HUES6 (cell line): ENCODE data around the gene SGCA.

Source experiments
- H3K27ac ChIP-seq: 2 replicates; pipeline ENCODE4 v1.7.0; 2013; ENCODE audit warnings: low read depth, mild to moderate bottlenecking, low read length, inconsistent platforms
- H3K27me3 ChIP-seq: 2 replicates; pipeline ENCODE4 v1.6.1; 2013; ENCODE audit warnings: low read length; ENCODE audit not compliant: control insufficient read depth, insufficient read depth
- H3K36me3 ChIP-seq: 2 replicates; pipeline ENCODE4 v1.6.1; 2013; ENCODE audit warnings: low read length; ENCODE audit not compliant: control insufficient read depth, insufficient read depth
- H3K4me1 ChIP-seq: 2 replicates; pipeline ENCODE4 v1.6.1; 2013; ENCODE audit warnings: low read length; ENCODE audit not compliant: control insufficient read depth, insufficient read depth
- H3K4me3 ChIP-seq: 2 replicates; pipeline ENCODE4 v1.5.1; 2013; ENCODE audit warnings: low read depth, low read length
- H3K9ac ChIP-seq: one replicate; pipeline ENCODE4 v1.6.1; 2013; ENCODE audit warnings: mild to moderate bottlenecking, low read length
- H3K9me3 ChIP-seq: 2 replicates; pipeline ENCODE4 v1.6.1; 2013; ENCODE audit warnings: low read depth, low read length; ENCODE audit not compliant: control insufficient read depth, insufficient read depth

SGCA gene

GRCh38 chr17:50207315-50207714 is 41.5 kb downstream of the SGCA start:
- Histone ChIP-seq H3K9ac (no peak overlapping the region), H3K27me3 (peaks cover 10% of the 10 kb centered on the region), H3K4me1 (peaks cover 63% of the 10 kb centered on the region), H3K4me3 (no peak overlapping the region), H3K9me3 (no peaks in the 10 kb centered on the region), H3K36me3 (no peaks in the 10 kb centered on the region), H3K27ac (no peak overlapping the region)

GRCh38 chr17:50207792-50208567 is 42.2 kb downstream of the SGCA start:
- Histone ChIP-seq H3K36me3 (no peaks in the 10 kb centered on the region), H3K4me3 (no peak overlapping the region), H3K9me3 (no peaks in the 10 kb centered on the region), H3K9ac (no peak overlapping the region), H3K27me3 (peaks cover 4% of the 10 kb centered on the region), H3K4me1 (peaks cover 70% of the 10 kb centered on the region), H3K27ac (no peak overlapping the region; the same call in 1 of the 2 replicates)

DNA sequence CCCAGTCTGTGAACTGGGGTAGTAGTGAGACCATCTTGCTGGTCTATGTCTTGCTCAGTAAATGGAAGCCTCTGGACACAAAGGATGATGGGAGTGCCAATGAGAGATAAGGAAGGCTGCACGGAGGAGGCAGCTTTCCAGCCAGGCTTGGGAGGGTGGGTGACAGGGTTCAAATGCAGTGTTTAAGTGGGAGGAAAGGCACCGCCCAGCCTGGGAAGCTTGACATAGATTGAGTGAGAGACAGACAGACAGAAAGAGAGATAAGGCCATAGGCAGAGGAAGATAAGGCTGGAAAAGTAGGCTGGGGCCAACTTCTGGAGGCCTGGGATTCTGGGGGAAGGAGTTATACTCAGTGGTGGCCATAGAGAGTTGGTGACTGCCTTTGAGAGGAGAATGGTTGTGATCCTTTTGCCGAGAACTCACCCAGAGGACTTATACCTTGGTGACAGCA is 42.8 kb downstream of the SGCA start:
- Histone ChIP-seq H3K9me3 (no peaks in the 10 kb centered on the region), H3K9ac (peak overlapping the region; percentile 91), H3K36me3 (no peaks in the 10 kb centered on the region), H3K27ac (peak overlapping the region; percentile 30; the same call in 1 of the 2 replicates), H3K27me3 (no peaks in the 10 kb centered on the region; the same call in 1 of the 2 replicates), H3K4me3 (no peak overlapping the region), H3K4me1 (peaks cover 76% of the 10 kb centered on the region)

DNA sequence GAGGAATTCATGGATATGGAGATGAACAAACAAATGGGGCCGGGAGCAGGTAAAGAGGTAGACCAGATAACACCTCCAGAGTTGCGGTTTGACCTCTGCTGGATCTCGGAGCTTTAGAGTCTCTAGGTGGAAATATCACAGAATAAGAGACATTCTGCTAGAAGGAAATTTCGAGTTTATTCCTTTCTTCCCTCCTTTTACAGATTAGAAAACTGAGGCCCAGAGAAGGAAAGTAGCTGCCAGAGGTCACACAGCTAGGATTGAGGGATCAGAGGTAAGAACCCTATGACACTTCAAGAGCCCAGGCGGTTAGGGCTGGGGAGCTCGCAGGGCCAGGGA is 43.3 kb downstream of the SGCA start:
- peak overlapping the region; percentile 30; the same call in 1 of the 2 replicates for H3K27ac ChIP-seq
- peaks cover 78% of the 10 kb centered on the region for H3K4me1 ChIP-seq

DNA sequence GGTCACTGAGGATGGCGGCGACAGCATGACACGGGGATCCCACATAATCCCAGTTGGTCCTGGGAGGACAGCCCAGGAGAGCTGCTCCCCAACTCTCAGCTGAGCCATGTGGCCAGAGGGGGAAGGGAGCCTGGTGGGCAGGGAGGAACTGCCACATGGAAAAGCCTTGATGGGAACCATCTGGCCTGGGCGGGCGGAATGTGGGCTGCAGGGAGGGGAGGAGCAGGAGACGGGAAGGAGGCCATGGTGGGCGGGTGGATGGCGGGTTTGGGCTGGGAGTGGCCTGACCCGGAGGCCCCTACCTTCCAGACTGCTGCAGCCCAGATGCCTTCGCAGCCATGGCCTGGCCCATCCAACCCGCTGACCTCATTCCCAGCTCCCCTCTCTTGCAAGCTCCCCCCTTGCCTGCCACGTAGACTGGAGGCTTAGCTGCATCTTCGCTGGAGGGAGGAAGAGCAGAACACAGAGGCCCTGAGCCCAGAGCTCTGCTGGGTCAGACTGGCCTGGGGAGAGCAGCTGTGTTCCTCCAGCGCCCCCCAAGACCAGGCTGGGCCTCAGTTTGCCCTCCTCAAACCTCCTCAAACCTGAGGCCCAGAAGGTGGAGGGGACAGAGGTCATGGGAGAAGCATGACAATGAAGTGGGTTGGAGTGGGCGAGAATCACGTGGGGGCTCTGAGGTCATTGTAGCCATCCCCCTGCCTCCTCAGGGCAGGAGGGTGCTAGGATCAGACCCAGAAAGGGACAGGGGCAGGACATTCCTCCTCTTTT is 43.9 kb downstream of the SGCA start:
- Histone ChIP-seq H3K4me1 (peaks cover 78% of the 10 kb centered on the region), H3K36me3 (no peaks in the 10 kb centered on the region), H3K9ac (peak overlapping the region; percentile 91), H3K27ac (peak overlapping the region; percentile 95; the same call in 1 of the 2 replicates), H3K27me3 (no peaks in the 10 kb centered on the region; the same call in 1 of the 2 replicates), H3K4me3 (peak overlapping the region; percentile 34), H3K9me3 (no peaks in the 10 kb centered on the region)

More for the DNA sequence above, 43.3 kb downstream of the SGCA start:
- H3K27me3 ChIP-seq: no peaks in the 10 kb centered on the region; the same call in 1 of the 2 replicates
- H3K9me3 ChIP-seq: no peaks in the 10 kb centered on the region
- no peaks in the 10 kb centered on the region for H3K36me3 ChIP-seq
- H3K9ac ChIP-seq: peak overlapping the region; percentile 91
- no peak overlapping the region for H3K4me3 ChIP-seq

DNA sequence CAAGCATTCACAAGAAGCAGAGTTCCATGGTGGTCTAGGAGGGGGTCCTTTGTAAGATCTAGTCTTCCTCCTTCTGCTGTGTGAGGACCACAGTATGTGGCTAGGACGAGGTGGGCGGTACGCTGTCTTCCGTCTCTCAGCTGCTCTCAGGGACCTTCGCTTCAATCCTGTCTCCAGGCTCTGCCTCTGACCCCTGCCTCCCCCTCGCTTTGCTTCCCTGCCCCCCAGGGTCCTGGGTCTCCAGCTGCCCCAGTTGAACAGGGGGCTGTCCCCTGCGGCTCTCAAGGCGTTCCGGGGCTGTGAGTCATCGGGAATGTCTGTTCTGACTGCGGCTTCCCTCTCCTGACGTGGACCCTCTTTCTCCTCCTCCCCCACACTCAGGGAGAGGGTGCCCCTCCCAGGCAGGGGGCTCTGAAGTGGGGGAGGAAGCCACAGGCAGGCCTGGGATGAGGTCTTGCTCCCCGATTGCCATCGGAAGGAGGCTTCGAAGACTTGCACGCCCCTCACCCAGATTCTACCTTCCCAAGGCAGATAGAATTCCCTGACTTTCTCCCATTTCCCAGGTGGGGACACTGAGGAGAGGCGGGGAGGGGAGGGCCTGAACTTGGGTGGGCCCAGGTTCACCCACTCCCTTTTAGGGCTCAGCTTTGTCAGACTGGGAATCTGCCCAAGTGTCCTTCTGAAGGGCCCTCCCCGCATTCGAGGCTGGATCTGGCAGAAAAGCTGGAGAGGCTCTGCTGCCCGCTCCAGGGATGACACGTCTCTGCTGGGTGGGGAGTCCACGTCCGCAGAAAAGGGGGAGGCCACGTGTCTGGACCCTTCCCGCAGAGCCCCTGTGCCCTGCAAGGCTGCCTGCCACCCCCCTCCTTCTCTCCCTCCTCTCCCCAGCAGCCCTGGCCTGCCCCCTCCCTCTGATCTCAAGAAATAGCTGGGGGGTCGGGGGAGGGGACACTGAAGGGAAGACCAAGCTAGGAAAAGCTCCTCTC is 44.7 kb downstream of the SGCA start:
- Histone ChIP-seq H3K4me1 (peaks cover 73% of the 10 kb centered on the region), H3K9ac (peak overlapping the region; percentile 91)

DNA sequence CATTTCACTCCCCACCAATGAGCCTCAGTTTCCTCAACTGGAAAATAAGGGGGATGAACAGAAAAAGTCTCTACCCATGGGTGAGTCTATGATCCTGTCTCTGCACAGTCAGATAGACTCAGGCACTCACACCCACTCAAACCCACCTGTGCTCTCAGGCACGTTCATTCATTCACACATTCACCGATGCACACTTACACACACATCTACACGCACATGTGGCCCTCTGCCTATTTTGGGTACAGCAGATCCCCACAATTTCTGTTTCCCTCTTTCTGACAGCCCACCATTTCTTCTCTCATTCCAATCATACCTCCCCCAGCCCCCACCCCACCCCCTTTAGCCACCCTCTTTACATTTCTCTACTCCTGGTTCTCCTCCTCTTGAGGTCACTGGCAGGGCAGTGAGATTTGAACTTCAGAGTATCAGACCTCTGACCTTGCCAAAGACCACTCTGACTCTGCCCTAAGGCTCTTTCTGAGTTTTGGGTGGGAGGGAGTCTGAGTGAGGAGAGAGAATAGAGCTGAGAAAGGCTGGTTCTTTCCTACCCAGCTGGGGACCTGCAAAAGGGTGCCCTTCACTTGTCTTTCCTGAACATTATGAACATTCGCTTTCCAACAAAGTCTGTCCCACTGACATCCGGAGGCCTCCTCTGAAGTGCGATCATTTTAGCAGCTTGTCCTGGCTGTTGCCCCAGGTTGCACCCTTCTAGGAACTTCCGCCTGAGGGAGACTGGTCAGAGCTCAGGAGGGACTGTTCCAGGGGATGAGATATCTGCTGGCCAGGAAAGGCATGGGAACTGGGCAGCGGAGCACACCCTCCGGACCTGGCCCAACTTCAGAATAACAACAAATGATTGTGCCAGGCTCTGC is 45.7 kb downstream of the SGCA start:
- Histone ChIP-seq H3K36me3 (no peaks in the 10 kb centered on the region), H3K4me3 (peak overlapping the region; percentile 34; the same call in 1 of the 2 replicates), H3K27ac (peak overlapping the region; percentile 95; the same call in 1 of the 2 replicates), H3K9me3 (no peaks in the 10 kb centered on the region), H3K4me1 (peaks cover 71% of the 10 kb centered on the region), H3K9ac (peak overlapping the region; percentile 91), H3K27me3 (no peaks in the 10 kb centered on the region)

More for the DNA sequence above, 44.7 kb downstream of the SGCA start:
- H3K27ac ChIP-seq: peak overlapping the region; percentile 95
- no peaks in the 10 kb centered on the region for H3K36me3 ChIP-seq
- no peaks in the 10 kb centered on the region; the same call in 1 of the 2 replicates for H3K27me3 ChIP-seq
- H3K9me3 ChIP-seq: no peaks in the 10 kb centered on the region
- peak overlapping the region; percentile 34 for H3K4me3 ChIP-seq

- H3K27ac ChIP-seq: no peak overlapping the region
- H3K9ac ChIP-seq: no peak overlapping the region
- H3K27me3 ChIP-seq: no peaks in the 10 kb centered on the region
- no peaks in the 10 kb centered on the region for H3K9me3 ChIP-seq
- no peak overlapping the region for H3K4me3 ChIP-seq
- no peaks in the 10 kb centered on the region for H3K36me3 ChIP-seq
- peaks cover 64% of the 10 kb centered on the region for H3K4me1 ChIP-seq
These were observed 46.5 kb downstream of the SGCA start for GRCh38 chr17:50212121-50212843.
